ENCODE measurements around the gene RPA3.

RPA3 gene

GRCh38 chr7:7652798-7653540, 65.4 kb downstream of the RPA3 start:
- no peaks in the 10 kb centered on the region for H3K36me3 ChIP-seq (ENCODE audit: control insufficient read depth in 2 of 2, insufficient read depth in 1 of 2, low read length in 2 of 2)
- H3K27ac ChIP-seq (ENCODE audit: extremely low read depth, low read depth, low read length) = no peak overlapping the region
- CTCF ChIA-PET = interaction anchor here (0.7 to 1.6 kb wide), 6 partner anchors 8 to 537 kb away, joined by 3 to 4 read pairs (median 3); no protein-coding TSS in a partner anchor
- no peaks in the 10 kb centered on the region for H3K9me3 ChIP-seq (ENCODE audit: control insufficient read depth, insufficient read depth, low read depth, low read length)
- peaks cover 15% of the 10 kb centered on the region for H3K4me1 ChIP-seq (ENCODE audit: control insufficient read depth, insufficient read depth, low read length)
- no peak overlapping the region for H3K4me3 ChIP-seq (ENCODE audit: low read depth, low read length)
- POLR2A ChIA-PET = no interaction called here
- TF ChIP-seq ZNF76 (tag by site-specific recombination; IDR thresholded peaks at IDR 0.05; ENCODE audit: borderline replicate concordance, low read depth) = no peak
- 0 out of 2 replicates have a peak, but pooled peaks have one; percentile 35 for TF ChIP-seq ZNF24 (tag by site-specific recombination; IDR thresholded peaks at IDR 0.05)
- TF ChIP-seq ZNF629 (tag by site-specific recombination; IDR thresholded peaks at IDR 0.05) = peak; percentile 71; the same call in 1 of the 2 replicates
- peak; percentile 62; the same call in 1 of the 2 replicates for TF ChIP-seq ZNF366 (tag by site-specific recombination; conservative IDR thresholded peaks at IDR 0.05)
- TF ChIP-seq ZNF391 (tag by site-specific recombination; IDR thresholded peaks at IDR 0.05; ENCODE audit: borderline replicate concordance, low read depth) = no peak
- TF ChIP-seq ELK4 (IDR thresholded peaks at IDR 0.05; ENCODE audit: borderline replicate concordance, low read depth, low read length) = no peak
- TF ChIP-seq KLF1 (tag by site-specific recombination; IDR thresholded peaks at IDR 0.05) = no peak
- no peak for TF ChIP-seq ZNF549 (tag by site-specific recombination; IDR thresholded peaks at IDR 0.05)
- TF ChIP-seq ZNF654 (tag by site-specific recombination; IDR thresholded peaks at IDR 0.05; ENCODE audit: low read depth) = no peak
- TF ChIP-seq ZNF155 (tag by site-specific recombination; IDR thresholded peaks at IDR 0.05) = no peak
- peak; percentile 62 for TF ChIP-seq ZNF692 (tag by site-specific recombination; IDR thresholded peaks at IDR 0.05)
- no peak for TF ChIP-seq ZNF785 (tag by site-specific recombination; IDR thresholded peaks at IDR 0.05)
- TF ChIP-seq ZNF394 (tag by site-specific recombination; IDR thresholded peaks at IDR 0.05; ENCODE audit: borderline replicate concordance) = 0 out of 2 replicates have a peak, but pooled peaks have one; percentile 41
- TF ChIP-seq ZNF280D (tag by site-specific recombination; IDR thresholded peaks at IDR 0.05) = no peak
- TF ChIP-seq FEZF1 (tag by site-specific recombination; IDR thresholded peaks at IDR 0.05) = peak; percentile 70
- TF ChIP-seq ZNF664 (tag by site-specific recombination; IDR thresholded peaks at IDR 0.05) = no peak
- TF ChIP-seq ZNF174 (tag by site-specific recombination; IDR thresholded peaks at IDR 0.05) = no peak
- TF ChIP-seq ZNF600 (tag by site-specific recombination; IDR thresholded peaks at IDR 0.05) = no peak
- TF ChIP-seq ZNF223 (tag by site-specific recombination; IDR thresholded peaks at IDR 0.05) = no peak
- TF ChIP-seq ZBTB8A (tag by site-specific recombination; IDR thresholded peaks at IDR 0.05) = no peak
- TF ChIP-seq KLF10 (tag by site-specific recombination; IDR thresholded peaks at IDR 0.05) = peak; percentile 46; the same call in 1 of the 2 replicates
- TF ChIP-seq PRDM6 (tag by site-specific recombination; IDR thresholded peaks at IDR 0.05) = peak; percentile 68
- TF ChIP-seq ZNF274 (IDR thresholded peaks at IDR 0.05; ENCODE audit: low read length) = no peak
- TF ChIP-seq ZNF274 (tag by site-specific recombination; IDR thresholded peaks at IDR 0.05; ENCODE audit: borderline replicate concordance) = no peak
- TF ChIP-seq ZSCAN16 (tag by site-specific recombination; IDR thresholded peaks at IDR 0.05) = no peak
- TF ChIP-seq ZBTB21 (tag by site-specific recombination; IDR thresholded peaks at IDR 0.05) = 0 out of 2 replicates have a peak, but pooled peaks have one; percentile 13
- no peak for TF ChIP-seq ZNF341 (tag by site-specific recombination; IDR thresholded peaks at IDR 0.05; ENCODE audit: low read depth)
- TF ChIP-seq ZBTB48 (tag by site-specific recombination; IDR thresholded peaks at IDR 0.05) = no peak
- peak; percentile 44; the same call in 1 of the 2 replicates for TF ChIP-seq WT1 (tag by site-specific recombination; IDR thresholded peaks at IDR 0.05)
- peak; percentile 71 for TF ChIP-seq OSR2 (tag by site-specific recombination; IDR thresholded peaks at IDR 0.05)

Data from HEK293 (cell line).